PC-3 (cell line): Measurements from ENCODE around the gene TSPAN9. TPM values are rescaled to one million over a fixed set of nuclear protein-coding genes. Genes with fewer than 3 reads are reported as not detected.

Experiments used
- ATAC-seq: fragments of 200-7000 bp; cut with Tn5 transposase; 2 replicates; pipeline ENCODE4 v1.9.1; 2020; ENCODE audit warnings: mild to moderate bottlenecking, moderate library complexity
- BruUV-seq: library from RNA; stranded (reverse); fragments of 400-500 nt; replicated peaks from 2 replicates; lab custom pipeline; 2021; lab: Mats Ljungman, UMichigan
- CTCF ChIA-PET: fragments of 300-600 bp; sonication (Branson Sonifier 250); formaldehyde crosslinking; loops from one replicate; lab custom pipeline; 2022; ENCODE audit warnings: antibody characterized with exemption; lab: Charles Lee
- POLR2A ChIA-PET: fragments of 300-600 bp; sonication (Branson Sonifier 250); formaldehyde crosslinking; loops from one replicate; lab custom pipeline; 2022; ENCODE audit warnings: antibody characterized with exemption; ENCODE audit not compliant: unreplicated experiment; lab: Charles Lee
- DNase-seq: peaks from one replicate; pipeline ENCODE4 v3.0.0-alpha.2; 2015
- H2AFZ ChIP-seq: fragments of 300-600 bp; sonication (generic); 2 replicates; pipeline ENCODE4 v1.6.0; 2016; ENCODE audit warnings: antibody characterized with exemption, low read length
- H3F3A ChIP-seq: fragments of 300-600 bp; sonication (generic); one replicate; pipeline ENCODE4 v1.6.0; 2017; ENCODE audit warnings: antibody characterized with exemption, low read length, control low read depth, mild to moderate bottlenecking; ENCODE audit not compliant: unreplicated experiment
- H3K27ac ChIP-seq: fragments of 300-600 bp; sonication (generic); 2 replicates; pipeline ENCODE4 v1.5.1; 2016; ENCODE audit warnings: mild to moderate bottlenecking, low read length
- H3K27me3 ChIP-seq: fragments of 300-600 bp; sonication (generic); 2 replicates; pipeline ENCODE4 v1.6.1; 2016; ENCODE audit warnings: low read length, mixed read lengths
- H3K36me3 ChIP-seq: fragments of 300-600 bp; sonication (generic); 2 replicates; pipeline ENCODE4 v1.6.1; 2016; ENCODE audit warnings: low read depth, mixed run types, low read length, mixed read lengths
- H3K4me1 ChIP-seq: fragments of 300-600 bp; sonication (generic); 2 replicates; pipeline ENCODE4 v1.5.1; 2016; ENCODE audit warnings: low read length; ENCODE audit not compliant: insufficient read depth
- H3K4me2 ChIP-seq: fragments of 300-600 bp; sonication (generic); 2 replicates; pipeline ENCODE4 v1.6.0; 2016; ENCODE audit warnings: low read length
- H3K4me3 ChIP-seq: fragments of 300-600 bp; sonication (generic); 2 replicates; pipeline ENCODE4 v1.5.1; 2016; ENCODE audit warnings: mild to moderate bottlenecking, low read length, mixed read lengths
- H3K79me2 ChIP-seq: fragments of 300-600 bp; sonication (generic); 2 replicates; pipeline ENCODE4 v1.6.1; 2017; ENCODE audit warnings: low read length, mixed read lengths
- H3K9ac ChIP-seq: fragments of 300-600 bp; sonication (generic); 2 replicates; pipeline ENCODE4 v1.6.0; 2016; ENCODE audit warnings: mild to moderate bottlenecking, low read length
- H3K9me2 ChIP-seq: fragments of 300-600 bp; sonication (generic); replicated peaks from 2 replicates; pipeline ENCODE4 v1.6.1; 2016; ENCODE audit warnings: mixed run types, low read length, mixed read lengths
- H3K9me3 ChIP-seq: fragments of 300-600 bp; sonication (generic); 2 replicates; pipeline ENCODE4 v1.6.1; 2016; ENCODE audit warnings: low read length, mixed read lengths
- H4K20me1 ChIP-seq: fragments of 300-600 bp; sonication (generic); 2 replicates; pipeline ENCODE4 v1.6.1; 2016; ENCODE audit warnings: low read length, mixed read lengths
- CTCF ChIP-seq: fragments of 300-600 bp; sonication (generic); conservative IDR thresholded peaks from 2 replicates; pipeline ENCODE4 v1.5.1; 2017; ENCODE audit warnings: antibody characterized with exemption, low read depth, mild to moderate bottlenecking, low read length
- EZH2 ChIP-seq: fragments of 300-600 bp; sonication (generic); IDR thresholded peaks from one replicate; pipeline ENCODE4 v1.6.1; 2017; ENCODE audit warnings: antibody characterized with exemption, mild to moderate bottlenecking, low read length; ENCODE audit not compliant: unreplicated experiment
- EZH2phosphoT487 ChIP-seq: fragments of 300-600 bp; sonication (generic); IDR thresholded peaks from 2 replicates; pipeline ENCODE4 v1.6.1; 2018; ENCODE audit warnings: mild to moderate bottlenecking, antibody characterized with exemption, low read length, borderline replicate concordance
- intact Hi-C: fragments of 100-400 bp; cut with micrococcal nuclease; formaldehyde crosslinking; loops from 2 replicates; pipeline ENCODE4 v1.9.0; 2023
- total RNA-seq: library from RNA; depleted of rRNA; stranded (reverse); fragments of >200 nt; gene quantifications from 2 replicates; pipeline ENCODE4 v1.2.3, GENCODE V29; 2014

TSPAN9 gene
- total RNA-seq, 1 experiment from 2014 or later: 6.2 TPM

GRCh38 chr12:3087758-3088650 lies 10.8 kb downstream of the TSPAN9 start:
- DNase-seq (no peak), ATAC-seq (no peak)
- intact Hi-C loops: no loop called here
- no peak overlapping the region for H3K4me2 ChIP-seq
- H3K27me3 ChIP-seq: no peaks in the 10 kb centered on the region
- POLR2A ChIA-PET: no interaction called here
- no peaks in the 10 kb centered on the region for H3K79me2 ChIP-seq
- no peak overlapping the region for H2AFZ ChIP-seq
- H3K36me3 ChIP-seq: no peaks in the 10 kb centered on the region
- no peaks in the 10 kb centered on the region for H3K9me2 ChIP-seq
- H3F3A ChIP-seq: no peaks in the 10 kb centered on the region
- no peaks in the 10 kb centered on the region for H3K4me1 ChIP-seq
- H3K4me3 ChIP-seq: no peak overlapping the region
- no peak overlapping the region for H3K9ac ChIP-seq
- H3K27ac ChIP-seq: no peak overlapping the region
- H4K20me1 ChIP-seq: no peaks in the 10 kb centered on the region
- no TSS peak for BruUV-seq
- no peaks in the 10 kb centered on the region for H3K9me3 ChIP-seq
- TF ChIP-seq EZH2 (no peak), EZH2phosphoT487 (no peak), CTCF (no peak)
- CTCF ChIA-PET: no interaction called here

- Histone ChIP-seq H3K9me3 (no peaks in the 10 kb centered on the region), H3K27ac (no peak overlapping the region), H3F3A (no peaks in the 10 kb centered on the region), H3K4me2 (no peak overlapping the region), H3K79me2 (no peaks in the 10 kb centered on the region), H4K20me1 (no peaks in the 10 kb centered on the region), H2AFZ (no peak overlapping the region), H3K4me1 (no peaks in the 10 kb centered on the region), H3K9me2 (no peaks in the 10 kb centered on the region), H3K9ac (no peak overlapping the region), H3K4me3 (no peak overlapping the region), H3K36me3 (no peaks in the 10 kb centered on the region), H3K27me3 (no peaks in the 10 kb centered on the region)
- intact Hi-C loops: no loop called here
- DNase-seq (no peak), ATAC-seq (no peak)
- CTCF ChIA-PET: no interaction called here
- no TSS peak for BruUV-seq
- TF ChIP-seq CTCF: no peak
- TF ChIP-seq EZH2: no peak
- TF ChIP-seq EZH2phosphoT487: no peak
- POLR2A ChIA-PET: no interaction called here
Measured at GRCh38 chr12:3089588-3089987, 12.4 kb downstream of the TSPAN9 start.
